Stimulated activated CD8-positive, alpha-beta memory T cell treated with anti-CD3 and anti-CD28 coated beads, Interleukin-12 subunit alpha, Interleukin-12 subunit beta, amount 100 ng/mL, for 1 hour (primary cell): ENCODE measurements around the gene MFSD2A.
"Not testable (repeated sequence)": the region's sequence is repeated elsewhere in the genome, so short reads cannot be mapped to it uniquely, and the experiment has no call there.

ENCODE experiments used
- DNase-seq: peaks from one replicate; pipeline ENCODE4 v3.0.0-alpha.2; 2020; ENCODE audit warnings: low read depth

MFSD2A gene

DNA sequence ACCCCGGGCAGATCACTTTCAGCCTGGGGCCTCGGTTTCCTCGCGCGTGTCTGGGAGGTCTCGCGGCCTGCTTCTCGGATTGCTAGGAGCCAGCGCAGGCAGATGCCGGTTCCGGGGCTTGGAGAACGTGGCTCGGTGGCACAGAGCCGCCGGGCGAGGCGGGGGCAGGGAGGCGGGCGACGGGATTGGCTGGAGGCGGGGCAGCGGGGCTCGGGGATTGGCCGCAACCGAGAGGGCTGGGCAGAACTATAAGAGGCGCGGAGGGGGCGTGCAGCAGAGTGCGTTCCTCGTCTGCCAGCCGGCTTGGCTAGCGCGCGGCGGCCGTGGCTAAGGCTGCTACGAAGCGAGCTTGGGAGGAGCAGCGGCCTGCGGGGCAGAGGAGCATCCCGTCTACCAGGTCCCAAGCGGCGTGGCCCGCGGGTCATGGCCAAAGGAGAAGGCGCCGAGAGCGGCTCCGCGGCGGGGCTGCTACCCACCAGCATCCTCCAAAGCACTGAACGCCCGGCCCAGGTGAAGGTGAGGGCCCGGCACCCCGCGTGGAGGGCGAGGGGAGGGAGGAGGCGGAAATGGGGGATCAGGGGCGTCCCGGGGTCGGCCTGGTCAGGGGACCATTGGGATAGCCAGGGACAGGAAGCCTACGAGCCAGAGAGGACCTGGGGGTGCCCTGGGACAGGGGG is at the start of gene MFSD2A:
MFSD2A (plus strand) TSS at position 276 of the 677 bp plus-strand sequence; CDS start at position 424, 148 bp downstream.
- peak; percentile 74 for DNase-seq

DNA sequence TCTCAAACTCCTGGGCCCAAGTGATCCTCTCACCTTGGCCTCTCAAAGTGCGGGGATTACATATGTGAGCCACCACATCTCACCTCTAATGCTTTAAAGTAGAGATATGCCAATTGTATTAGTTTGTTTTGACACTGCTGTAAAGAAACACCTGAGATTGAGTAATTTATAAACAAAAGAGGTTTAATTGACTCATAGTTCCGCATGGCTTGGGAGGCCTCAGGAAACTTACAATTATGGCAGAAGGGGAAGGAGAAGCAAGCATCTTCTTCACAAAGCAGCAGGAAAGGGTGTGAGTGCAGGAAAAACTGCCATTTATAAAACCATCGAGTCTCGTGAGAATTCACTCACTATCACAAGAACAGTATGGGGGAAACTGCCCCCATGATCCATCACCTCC is 49.8 kb upstream of the MFSD2A start:
- DNase-seq = no peak

DNA sequence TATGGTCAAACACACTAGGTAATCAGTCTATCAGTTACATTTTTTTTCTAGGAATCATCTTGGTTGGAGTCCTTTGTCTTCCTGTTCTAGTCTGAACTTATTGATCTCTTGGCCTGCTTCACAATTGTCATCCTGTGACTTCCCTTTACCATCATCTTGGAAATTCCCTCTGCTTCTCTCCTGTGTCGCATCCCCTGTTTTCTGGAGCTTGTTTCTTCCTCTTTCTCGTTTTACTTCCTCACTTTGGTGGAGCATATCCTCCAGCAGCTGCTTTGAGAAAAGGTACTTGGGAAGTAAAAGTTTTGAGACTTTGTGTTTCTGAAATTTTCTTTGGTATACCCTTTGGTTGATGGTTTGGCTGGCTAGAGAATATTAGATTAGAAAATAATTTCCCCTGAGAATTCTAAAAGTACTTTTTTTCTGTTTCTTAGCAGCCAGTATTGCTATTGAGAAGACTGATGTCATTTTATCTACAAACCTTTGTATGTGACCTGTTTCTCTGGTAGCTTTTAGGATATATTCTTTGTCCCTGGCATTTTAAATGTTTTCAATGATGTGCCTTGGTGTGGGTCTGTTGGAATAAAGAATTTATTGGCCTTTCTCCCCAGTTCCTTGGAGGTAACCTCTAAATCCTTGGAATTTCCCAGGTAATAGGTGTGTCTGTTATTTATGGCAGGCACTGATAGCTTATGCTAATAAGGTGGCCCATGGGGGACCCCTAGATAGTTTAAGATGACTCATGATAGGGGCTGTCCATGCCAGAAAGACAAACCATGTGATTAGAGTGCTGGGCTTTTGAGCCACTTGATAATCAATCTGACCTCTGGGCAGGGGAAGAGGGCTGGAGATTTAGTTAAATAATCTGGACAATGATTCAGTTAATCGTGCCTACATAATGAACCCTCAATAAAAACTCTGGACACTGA is 47.2 kb upstream of the MFSD2A start:
- no peak for DNase-seq

DNA sequence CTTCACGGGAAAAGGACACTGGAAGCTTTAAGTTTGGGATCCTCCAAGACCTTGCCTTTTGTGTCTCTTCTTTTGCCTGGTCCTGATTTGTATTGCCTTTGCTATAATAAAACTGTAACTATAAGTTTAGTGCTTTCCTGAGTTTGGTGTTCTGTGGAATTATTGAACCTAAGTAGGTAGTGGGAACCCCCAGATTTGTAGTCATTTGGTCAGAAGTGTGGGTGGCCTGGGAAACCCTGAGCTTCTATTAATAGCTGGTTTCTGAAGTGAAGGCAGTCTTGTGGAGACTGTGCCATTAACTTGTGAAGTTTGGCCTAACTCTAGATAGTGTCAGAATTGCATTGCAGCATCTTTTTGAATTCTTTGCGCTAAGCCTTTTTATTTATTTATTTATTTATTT is 46.4 kb upstream of the MFSD2A start:
- no peak for DNase-seq

DNA sequence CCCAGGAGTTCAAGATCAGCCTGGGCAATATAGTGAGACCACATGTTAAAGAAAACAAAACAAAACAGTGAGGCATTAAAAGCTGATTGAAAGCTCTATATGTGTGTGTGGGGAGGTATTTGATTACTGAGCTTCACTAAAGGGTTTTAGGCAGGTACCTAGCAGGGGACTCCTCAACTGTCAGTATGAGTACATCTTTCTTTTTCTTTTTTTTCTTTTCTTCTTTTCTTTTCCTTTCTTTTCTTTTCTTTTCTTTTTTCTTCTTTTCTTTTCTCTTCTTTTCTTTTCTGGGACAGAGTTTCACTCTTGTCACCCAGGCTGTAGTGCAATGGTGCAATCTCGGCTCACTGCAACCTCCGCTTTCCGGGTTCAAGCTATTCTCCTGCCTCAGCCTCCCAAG is 44.7 kb upstream of the MFSD2A start:
- no peak for DNase-seq

DNA sequence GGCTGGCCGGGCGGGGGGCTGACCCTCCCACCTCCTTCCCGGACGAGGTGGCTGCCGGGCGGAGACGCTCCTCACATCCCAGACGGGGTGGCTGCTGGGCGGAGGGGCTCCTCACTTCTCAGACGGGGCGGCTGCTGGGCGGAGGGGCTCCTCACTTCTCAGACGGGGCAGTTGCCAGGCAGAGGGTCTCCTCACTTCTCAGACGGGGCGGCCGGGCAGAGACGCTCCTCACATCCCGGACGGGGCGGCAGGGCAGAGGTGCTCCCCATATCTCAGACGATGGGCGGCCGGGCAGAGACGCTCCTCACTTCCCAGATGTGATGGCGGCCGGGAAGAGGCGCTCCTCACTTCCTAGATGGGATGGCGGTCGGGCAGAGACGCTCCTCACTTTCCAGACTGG is 41.8 kb upstream of the MFSD2A start:
- not testable (repeated sequence) for DNase-seq

DNA sequence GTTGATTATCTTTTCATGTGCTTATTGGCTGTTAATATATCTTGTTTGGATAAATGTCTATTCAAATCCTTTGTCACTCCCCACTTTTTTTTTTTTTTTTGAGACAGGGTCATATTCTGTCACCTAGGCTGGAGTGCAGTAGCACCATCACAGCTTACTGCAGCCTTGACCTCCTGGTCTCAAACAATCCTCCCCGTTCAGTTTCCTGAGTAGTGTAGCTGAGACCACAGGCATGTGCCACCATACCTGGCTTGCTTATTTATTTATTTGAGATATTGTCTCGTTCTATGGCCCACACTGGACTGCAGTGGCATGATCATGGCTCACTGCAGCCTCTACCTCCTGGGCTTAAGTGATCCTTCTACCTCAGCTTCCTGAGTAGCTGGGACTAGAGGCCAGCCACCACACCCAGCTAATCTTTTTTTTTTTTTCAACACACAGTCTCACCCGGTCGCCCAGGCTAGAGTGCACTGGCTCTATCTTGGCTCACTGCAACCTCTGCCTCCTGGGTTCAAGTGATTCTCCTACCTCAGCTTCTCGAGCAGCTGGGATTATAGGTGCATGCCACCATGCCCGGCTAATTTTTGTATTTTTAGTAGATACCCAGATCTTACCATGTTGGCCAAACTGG is 39.3 kb upstream of the MFSD2A start:
- DNase-seq = no peak

DNA sequence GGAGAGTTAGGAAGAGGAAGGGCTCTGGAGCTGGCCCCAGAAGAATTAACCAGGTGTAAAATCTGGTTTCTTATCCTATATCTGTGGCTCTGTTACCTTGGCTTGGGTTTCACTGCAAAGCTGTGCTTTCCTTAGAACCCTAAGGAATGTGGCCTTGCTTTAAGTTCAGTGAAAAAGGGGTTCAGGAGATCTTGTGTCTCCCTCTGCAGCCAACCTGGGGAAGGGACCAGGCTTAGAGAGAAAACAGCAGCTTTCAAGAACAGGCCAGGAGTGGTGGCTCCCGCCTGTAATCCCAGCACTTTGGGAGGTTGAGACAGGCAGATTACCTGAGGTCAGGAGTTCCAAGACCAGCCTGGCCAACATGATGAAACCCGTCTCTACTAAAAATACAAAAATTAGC is 37.1 kb upstream of the MFSD2A start:
- no peak for DNase-seq

DNA sequence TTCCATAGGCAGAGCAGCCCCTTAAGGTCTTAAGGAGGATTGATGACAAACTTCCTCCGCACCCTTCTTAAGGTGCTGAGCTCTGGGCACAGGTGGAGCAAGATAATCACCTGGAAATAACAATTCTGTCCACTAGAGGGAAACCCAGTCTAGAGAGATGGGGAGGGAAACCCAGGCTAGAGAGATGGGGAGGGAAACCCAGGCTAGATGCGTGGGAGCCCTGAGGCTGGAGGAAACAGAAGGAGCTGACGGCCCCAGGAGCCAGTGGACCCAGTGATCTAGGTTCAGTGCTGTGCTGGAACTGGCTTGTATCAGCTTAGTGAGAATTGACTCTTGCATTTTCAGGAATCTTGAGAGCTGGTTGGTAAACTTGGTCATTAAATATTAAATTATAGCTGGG is 35.4 kb upstream of the MFSD2A start:
- no peak for DNase-seq

DNA sequence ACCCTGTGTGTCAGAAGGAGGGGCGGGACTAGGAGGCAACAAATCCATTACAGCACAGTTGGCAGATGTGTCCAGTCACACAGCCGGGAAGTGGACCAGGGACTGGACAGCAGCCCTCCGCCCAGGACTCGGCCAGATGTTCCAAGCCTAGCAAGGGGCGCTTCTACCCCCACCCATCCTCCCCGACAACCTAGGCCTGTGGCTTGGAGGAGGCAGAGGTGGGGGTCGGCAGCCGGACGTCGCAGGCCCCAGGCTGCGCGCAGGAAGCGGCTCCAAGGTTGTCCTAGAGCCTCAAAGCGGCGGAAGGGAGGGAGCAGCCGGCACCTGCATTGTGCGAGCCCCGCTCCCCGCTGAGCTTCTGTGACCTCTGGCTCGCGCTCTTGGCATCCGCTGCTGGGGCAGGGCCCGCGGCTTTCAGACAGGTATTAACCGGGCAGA is 32.7 kb upstream of the MFSD2A start:
- no peak for DNase-seq

DNA sequence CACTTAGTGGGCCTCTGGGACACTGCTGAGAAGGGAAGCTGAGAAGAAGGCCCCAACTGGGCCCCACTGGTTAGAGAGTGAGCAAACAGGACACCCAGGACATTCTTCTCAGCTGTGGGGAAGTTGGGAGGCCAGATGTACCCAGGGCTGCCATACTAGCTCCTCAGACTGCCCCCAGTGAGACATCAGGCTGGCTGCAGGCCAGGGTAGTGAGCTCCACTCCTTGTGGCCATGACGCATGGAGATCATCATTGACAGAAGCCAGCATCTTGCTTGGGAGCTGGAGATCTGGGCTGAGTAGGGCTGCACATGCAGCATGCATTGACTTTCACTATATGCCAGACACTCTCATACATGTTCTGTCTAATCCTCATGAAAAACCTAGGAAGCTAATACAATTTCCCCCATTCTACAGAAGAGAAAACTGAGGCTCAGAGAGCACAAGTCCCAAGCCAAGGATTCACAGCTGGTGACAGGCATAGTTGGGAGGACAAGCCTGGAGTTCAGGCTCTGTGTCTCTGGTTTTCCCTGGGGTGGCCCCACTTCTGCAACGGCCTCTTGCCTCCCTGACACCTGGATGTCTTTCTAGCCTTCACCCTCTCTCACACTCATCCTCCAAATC is 29.1 kb upstream of the MFSD2A start:
- no peak for DNase-seq

DNA sequence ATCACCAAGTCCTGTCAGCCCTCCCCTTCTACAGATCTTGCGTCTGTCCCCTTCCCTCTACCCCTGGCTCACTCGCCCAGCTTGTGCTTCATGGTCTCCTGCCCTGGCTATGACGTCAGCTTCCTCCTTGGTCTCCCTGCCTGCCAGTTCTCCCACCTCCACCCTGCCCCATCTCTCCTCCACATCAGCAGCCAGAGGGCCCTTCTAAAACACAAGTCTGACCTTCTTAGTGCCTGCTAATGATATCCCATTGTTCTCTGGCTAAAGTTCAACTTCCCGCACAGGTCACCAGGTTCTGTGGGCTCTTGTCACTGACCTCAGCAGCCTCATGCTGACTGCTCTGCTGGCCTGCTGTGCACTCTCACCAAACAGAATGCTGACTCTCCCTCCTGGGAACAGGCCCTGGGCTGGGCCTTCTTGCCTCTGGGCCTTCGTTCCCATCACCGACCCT is 28.6 kb upstream of the MFSD2A start:
- DNase-seq = no peak

DNA sequence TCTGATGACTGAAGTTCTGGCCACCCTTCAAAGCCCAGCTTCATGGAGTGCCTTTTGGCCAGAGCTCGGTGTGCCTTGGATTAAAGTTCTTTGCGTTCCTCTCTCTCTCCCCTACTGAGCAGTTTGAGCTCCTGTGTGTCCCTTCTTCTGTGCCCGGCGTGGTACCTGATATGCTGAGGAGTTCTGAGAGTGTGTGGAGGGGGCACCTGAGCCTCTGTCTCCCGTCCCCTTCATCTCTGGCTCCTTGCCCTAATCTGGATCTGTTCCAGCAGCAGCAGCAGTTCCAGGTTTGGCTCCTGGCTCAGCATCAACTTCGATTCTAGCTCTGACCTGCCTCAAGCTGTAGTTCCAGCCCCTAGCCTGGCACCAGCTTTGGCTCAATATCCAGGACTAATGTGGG is 28.1 kb upstream of the MFSD2A start:
- no peak for DNase-seq

DNA sequence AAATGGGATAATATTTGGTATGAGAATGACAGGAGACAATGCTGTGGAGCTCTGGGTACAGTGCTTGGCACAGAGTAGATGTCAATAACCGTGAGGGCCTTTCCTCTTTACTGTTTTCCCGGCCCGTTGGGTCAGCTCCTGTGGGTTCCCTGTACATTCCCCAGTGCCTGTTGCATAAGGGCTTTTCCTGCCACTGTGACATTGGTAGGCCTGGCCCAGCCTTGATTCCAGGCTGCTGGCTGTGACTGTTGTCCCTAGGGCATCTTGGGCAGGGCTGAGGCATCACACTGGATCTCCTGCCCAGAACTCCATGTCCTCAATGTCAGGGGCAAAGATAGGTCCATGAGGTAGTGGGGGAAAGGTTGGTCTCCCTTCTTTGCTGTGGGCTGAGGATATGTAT is 27.4 kb upstream of the MFSD2A start:
- no peak for DNase-seq

DNA sequence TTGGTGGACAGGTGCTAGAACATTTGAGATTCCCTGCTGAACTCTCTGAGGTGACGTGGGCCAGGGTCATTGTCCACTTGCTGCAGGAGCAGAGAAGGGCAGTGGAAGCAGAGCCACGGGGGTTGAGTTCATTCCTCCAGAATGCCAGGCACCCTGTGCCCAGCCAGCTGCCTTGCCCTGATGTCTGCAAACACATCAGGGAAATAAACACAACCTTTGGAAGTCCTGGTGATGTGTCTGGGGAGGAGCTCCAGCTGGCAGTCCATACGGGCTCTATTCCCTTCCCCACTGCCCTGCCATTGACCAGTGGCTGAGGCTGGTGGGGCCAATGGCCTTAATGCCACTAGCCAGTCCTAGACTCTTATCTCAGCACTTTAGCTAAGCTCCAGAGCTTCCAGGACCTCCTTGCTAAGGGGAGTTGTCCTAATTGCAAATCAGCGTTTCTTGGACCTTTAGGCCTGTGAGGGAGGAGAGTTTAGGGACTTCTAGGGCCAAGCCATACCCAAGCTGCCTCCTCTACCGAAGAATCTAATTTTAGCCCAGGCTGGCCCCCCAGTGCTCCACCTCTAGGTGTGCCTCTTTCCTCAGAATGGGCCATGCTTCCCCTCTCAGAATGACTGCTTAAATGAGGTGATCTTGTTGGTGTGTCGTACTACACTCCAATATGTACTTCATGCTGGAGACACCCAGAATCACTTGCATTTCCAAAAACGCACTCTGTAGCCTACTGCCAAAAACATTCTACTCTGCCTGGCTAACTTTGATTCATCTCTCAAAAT is 25.9 kb upstream of the MFSD2A start:
- no peak for DNase-seq

DNA sequence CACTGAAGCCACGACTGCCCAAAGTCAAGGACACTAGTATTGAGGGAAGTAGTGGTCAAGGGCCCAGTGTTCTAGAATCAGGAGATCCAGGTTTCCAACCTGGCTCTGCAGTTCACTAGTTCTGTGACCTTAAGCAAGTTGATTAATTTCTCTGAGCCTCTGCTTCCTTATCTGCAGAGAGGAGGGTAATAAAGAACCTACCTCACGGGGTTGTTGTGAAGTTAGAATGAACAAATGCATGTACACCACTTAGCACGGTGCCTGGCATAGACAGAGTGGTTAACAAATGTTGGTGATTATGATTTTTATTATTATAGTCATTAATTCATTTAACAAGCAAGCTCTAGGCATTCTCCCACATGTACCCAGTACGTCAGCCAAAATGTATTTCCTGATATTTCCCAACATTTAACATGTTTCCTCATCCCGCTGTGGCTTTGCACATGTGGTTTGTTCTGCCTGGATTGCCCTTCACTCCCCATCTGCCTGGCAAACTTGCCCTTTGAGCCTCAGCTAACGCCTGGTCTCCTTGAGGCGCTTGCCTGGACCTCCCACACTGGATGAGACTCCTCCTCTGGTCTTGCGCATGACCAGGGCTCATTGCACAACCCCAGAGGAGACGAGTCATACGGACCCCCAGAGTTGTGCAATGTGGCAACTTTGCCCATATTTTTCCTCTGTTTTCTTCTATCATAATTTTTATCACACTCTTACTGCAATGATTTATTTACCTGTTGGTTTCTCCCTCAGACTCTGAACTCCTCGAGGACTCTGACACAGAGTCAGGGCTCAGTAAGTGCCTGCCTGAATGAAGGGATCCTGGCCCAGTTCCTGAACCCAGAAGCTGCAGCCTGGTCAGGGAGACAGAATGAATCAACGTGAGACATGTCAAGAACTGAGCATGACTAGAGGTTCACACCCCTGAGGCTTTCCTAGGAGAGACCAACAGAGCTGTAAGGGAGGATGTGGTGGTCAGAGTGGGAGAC is 20.7 kb upstream of the MFSD2A start:
- DNase-seq = no peak

DNA sequence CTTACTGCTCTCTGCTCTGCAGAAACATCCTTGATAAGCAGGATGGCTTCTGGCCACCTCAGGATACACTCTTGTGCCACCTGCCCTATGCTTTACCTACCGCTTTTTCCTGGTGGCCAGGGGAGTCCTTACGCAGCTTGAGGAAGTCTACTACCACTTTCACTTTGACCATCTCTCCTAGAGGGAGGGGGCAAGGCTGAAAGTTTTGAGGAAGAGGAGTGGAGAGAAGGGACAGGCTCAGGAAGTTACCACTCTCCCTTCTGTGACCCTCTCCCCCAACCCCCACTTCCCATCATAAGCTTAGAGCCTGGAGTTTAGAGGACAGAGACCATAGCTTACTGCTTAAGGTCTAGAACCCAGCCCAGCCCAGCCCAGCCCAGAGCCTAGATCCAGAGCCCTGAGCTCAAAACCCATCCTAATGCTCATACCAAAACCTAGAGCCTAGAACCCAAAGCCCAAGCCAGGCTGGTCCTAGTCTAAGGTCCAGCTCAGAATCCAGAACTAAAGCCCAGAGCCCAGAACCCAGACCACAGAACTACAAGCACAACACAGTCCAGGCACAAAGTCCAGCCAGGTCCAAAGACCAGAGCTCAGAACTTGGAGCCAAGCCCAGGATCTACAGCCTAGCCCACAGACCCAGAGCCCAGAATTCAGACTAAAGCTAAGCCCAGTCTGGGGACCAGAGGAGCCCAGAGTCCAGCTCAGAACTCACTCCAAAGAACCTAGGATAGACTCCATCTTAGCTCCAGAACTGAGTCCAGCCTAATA is 18.0 kb upstream of the MFSD2A start:
- no peak for DNase-seq

DNA sequence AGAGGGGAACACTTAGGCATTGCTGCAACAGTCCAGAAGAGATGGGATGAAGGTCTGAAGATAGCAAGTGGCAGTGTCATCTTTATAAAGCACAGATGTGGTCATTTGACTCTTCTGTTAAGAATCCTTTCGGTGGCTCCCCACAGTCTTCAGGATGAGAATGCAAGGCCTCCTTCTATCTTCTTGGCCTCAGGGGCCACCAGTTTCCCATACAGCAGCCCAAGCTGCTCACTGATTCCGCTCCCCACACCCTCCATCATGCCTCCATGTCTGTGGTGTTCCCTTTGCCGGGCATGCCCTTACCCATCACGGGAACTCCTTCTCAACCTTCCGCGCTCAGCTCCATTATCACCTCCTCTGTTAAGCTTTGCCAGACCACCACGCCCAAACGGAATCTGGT is 16.1 kb upstream of the MFSD2A start:
- no peak for DNase-seq

DNA sequence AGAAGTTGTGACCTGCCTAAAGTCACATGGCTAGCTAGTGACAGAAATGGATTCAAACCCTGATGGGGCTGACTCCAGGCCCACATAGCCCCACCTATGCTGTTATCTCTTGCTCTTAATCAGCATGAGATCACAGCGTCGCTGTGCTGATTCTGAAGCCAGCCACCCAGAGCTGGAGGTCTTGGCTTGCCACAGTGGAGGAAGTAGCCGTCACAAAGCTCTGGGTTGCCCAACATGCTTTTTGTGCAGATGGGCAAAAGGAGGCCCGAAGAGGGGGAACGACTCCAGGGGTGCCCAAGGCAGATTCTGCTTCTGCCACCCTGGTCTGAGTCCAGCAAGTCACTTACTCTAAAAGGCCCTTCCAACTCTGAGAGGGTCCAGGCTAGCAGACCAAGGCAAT is 14.7 kb upstream of the MFSD2A start:
- no peak for DNase-seq
